ENCODE results near the gene KLRK1.
A peak's percentile ranks its signal among the peaks of the same experiment; 100 is the strongest.
"Not testable (repeated sequence)": the region's sequence is repeated elsewhere in the genome, so short reads cannot be mapped to it uniquely, and the experiment has no call there.

Gene KLRK1

DNA sequence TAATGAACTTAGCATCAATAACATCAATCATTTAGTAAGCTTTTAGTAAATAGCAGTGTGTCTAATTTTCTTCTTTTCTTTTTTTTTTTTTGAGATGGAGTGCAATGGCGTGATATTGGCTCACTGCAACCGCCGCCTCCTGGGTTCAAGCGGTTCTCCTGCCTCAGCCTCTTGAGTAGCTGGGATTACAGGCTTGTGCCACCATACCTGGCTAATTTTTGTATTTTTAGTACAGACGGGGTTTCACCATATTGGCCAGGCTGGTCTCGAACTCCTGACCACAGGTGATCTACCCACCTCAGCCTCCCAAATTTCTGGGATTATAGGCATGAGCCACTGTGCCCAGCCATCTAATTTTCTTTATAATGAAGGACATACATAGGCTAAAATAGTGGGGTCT lies 2.3 kb downstream of the KLRK1 start:
- not testable (repeated sequence) for DNase-seq

- no peak for DNase-seq
Observed at GRCh38 chr12:10386857-10387256, 3.0 kb downstream of the KLRK1 start.

DNA sequence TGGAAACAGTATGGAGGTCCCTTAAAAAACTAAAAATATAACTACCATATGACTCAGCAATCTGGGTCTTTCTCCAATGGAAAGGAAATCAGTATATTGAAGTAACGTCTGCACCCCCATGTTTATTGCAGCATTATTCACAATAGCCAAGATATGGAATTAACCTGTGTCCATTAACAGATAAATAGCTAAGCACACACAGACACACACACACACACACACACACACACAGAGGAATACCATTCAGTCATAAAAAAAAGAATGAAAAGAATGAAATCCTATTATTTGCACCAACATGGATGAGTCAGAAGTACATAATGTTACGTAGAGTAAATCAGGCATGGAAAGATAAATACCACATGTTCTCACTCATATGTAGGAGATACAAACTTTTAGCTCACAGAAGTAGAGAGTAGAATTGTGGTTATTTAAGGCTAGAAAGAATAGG lies 4.7 kb downstream of the KLRK1 start:
- DNase-seq = no peak

- DNase-seq = no peak
Observed at GRCh38 chr12:10384191-10384590, 5.7 kb downstream of the KLRK1 start.

DNA sequence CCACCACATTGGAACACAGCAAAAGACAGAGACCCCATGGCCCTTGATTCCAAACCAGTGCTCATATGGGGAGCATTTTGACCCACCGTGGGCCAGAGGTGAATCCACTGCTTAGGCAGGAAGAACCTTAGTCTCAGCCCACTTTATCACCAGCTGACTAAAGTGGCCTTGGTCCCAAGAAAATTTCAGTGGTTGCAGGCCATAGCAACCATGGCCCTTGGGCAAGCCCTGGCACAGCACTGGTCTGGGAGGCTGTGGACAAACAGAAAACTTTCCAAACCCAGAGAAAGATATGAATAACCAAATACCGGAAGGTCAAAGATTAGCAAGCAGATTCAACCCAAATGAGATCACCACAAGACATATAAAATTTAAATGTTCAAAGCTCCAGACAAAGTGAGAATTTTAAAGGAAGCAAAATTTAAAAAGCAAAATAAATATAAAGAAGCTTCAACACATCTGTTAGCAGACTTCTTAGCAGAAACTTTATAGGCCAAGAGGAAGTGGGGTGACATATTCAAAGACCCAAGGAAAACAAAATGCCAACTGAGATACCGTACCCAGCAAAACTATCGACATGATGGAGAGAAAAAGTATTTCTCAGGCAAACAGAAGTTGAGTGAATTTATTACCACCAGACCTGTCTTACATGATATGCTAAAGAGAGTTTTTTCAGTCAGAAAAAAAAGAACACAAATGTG lies 7.8 kb downstream of the KLRK1 start:
- DNase-seq = no peak

- DNase-seq = not testable (repeated sequence)
Observed at GRCh38 chr12:10378737-10379136, 11.1 kb downstream of the KLRK1 start.

- DNase-seq = no peak
Observed at GRCh38 chr12:10374624-10375018, 15.2 kb downstream of the KLRK1 start.

- DNase-seq = no peak
Observed at GRCh38 chr12:10372559-10372958, 17.3 kb downstream of the KLRK1 start.

DNA sequence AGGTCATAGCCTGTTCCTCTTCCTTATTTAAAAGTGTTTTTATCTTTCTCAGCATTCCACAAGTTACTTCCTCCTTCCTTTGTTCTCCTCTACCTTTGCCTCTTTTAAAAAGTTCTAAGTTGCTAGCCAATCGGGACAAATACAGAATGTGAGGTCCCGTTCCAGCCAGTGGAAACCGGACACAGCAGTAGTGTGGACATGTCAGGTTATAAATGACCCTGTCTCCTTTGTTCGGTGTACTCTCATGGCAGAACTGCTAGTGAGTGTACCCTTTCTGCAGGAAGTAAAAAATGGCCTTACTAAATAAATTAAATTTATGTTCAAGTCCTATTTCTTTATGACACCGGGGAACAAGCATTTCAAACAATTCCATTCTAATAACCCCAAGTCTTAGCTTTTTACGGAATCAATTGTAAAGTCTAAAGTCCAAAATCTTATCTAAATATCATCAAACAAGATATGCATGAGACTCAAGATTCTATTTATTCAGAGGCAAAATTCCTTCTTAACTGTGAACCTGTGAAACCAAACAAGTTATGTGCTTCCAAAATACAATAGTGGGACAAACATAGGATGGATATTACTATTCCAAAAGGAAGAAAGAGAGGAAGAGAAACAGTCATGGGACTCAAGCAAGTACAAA lies 17.8 kb downstream of the KLRK1 start:
- DNase-seq = not testable (repeated sequence)

GRCh38 chr12:10369557-10370415 lies 20.1 kb downstream of the KLRK1 start:
- DNase-seq = no peak

GRCh38 chr12:10368206-10369171 lies 21.4 kb downstream of the KLRK1 start:
- no peak for DNase-seq

GRCh38 chr12:10367714-10368113 lies 22.1 kb downstream of the KLRK1 start:
- not testable (repeated sequence) for DNase-seq

DNA sequence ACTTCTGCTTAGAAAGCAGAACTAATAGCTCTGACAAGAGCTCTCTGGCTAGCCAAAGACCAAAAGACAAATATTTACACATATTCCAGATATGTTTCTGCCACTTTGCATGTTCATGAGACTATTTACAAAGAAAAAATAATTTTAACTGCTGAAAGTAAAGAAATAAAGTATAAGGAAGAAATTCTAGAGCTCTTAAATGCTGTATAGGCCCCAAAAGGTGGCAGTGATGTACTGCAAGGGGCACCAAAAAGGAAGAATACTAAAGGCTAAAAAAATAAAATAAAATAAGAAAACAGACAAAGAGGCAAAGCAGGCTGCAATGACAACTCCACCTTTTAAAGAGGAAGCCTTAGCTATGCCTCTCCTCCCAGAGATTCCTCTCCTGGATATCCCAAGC lies 23.0 kb downstream of the KLRK1 start:
- DNase-seq = no peak

- no peak for DNase-seq
Observed at GRCh38 chr12:10365696-10366405, 24.0 kb downstream of the KLRK1 start.

- DNase-seq = peak; percentile 52
Observed at GRCh38 chr12:10364815-10365622, 24.8 kb downstream of the KLRK1 start.

DNA sequence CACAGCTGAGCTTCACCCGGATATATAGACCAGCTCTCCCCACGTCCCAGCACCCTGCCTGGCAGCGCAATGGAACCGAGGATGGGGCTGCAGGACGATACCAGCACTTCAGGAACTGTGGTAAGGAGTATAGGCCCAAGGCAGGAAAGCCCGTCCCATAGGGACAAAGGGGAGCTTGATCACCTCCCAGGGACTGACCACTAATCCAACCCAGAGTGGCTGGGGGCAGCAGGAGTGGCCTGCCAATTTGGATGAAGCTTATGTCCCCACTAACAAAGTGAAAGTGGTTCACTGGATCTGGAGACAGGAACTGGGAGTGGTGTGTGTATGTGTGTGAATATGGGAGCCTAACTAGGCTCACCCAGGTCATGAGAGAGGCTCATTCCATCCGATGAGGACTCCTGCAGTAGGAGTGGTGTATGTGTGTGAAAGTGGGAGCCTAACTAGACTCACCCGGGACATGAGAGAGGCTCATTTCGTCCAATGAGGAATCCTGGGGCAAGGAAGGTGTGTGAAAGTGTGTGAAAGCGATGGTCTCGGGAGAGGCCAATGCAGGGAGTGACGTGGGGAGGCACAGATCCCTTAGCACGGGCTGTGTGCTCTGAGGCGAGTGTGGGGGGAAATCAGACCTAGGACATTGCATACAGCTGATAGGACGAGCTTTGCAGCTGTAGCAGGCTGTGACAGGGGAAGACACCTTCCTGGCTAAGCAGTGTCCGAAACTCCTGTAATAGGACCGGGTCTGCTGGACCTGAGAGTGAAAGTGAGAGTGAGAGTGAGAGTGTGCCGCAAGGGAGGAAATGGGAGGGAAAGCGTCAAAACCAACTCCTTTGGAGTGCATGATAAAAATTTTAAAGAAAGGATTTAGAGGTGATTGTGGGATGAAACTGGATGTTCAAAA lies 25.7 kb downstream of the KLRK1 start:
- peak; percentile 53 for DNase-seq

- DNase-seq = no peak
Observed at GRCh38 chr12:10363658-10363913, 26.3 kb downstream of the KLRK1 start.

DNA sequence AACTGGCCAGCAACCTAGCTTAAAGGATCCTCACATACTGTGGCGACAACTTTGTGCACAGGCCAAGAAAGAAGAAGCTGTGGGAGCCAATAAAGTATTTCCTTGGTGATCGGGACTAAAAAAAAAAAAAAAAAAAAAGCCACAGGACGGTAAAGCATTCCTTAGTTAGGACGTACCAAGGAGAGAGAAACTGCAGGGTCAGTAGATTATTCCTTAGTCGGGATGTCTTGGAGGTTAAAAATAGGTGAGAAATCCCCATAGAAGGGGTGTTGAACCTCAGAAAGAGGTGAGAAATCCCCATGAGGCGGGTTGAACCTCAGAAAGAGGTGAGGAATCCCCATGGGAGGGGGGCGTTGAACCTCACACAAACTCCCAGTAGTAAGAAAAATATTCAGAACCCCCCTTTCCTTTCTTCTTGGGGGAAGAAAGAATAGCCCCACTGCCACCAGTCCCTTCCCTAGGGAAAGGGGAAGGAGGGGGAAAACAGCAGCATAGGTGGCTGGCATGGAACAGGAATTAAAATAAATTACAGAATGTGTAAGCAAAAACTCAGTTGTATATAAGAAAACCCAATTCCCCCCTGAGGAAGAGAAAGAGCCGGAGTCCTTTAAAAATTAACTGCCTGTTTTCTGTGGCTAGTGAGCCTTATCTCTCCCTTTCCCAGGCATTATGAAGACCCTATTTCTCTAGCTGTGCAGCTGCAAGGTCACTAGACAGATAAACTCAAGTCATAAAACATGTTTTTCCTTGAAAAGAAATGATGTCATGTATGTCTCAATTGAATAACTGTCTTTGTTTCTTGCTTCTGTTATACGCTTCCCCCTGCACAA lies 26.8 kb downstream of the KLRK1 start:
- no peak for DNase-seq

GRCh38 chr12:10362325-10362724 lies 27.5 kb downstream of the KLRK1 start:
- no peak for DNase-seq

Measured in activated T-cell treated with anti-CD3 and anti-CD28 coated beads, Interleukin-2, amount 50 U/mL, for 1 hour (primary cell).